Activated CD4-positive, alpha-beta T cell treated with anti-CD3 and anti-CD28 coated beads, Interleukin-2, amount 50 U/mL, for 1 hour (primary cell): ENCODE data around the gene PSPN.
"Not testable (repeated sequence)": the region's sequence is repeated elsewhere in the genome, so short reads cannot be mapped to it uniquely, and the experiment has no call there.

Source experiments
- DNase-seq: peaks from one replicate; pipeline ENCODE4 v3.0.0-alpha.2; 2020

The PSPN gene

GRCh38 chr19:6402837-6403608 lies 27.3 kb upstream of the PSPN start:
- no peak for DNase-seq

- DNase-seq, result no peak
Observed at GRCh38 chr19:6402058-6402457, 26.3 kb upstream of the PSPN start.

GRCh38 chr19:6400062-6400944 lies 24.6 kb upstream of the PSPN start:
- DNase-seq, result not testable (repeated sequence)

GRCh38 chr19:6396305-6396704 lies 20.6 kb upstream of the PSPN start:
- no peak for DNase-seq

DNA sequence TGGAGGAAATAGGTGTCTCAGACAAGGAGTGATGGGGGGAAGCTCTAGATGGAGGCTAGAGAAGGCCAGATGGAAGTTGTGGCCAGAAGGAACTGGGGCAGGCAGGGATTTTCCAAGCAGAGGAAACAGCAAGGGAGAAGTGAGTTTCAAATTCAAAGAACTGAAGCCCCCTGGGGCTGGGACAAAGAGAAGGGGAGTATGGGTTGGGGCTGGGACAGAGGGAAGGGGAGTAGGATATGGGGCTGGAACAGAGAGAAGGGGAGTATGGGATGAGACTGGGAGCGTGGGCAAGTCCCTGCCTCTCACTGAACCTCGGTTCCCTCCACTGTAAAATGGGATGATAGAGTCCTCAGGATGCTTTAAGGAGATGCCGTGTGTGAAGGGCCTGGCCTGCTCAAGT lies 19.1 kb upstream of the PSPN start:
- no peak for DNase-seq

DNA sequence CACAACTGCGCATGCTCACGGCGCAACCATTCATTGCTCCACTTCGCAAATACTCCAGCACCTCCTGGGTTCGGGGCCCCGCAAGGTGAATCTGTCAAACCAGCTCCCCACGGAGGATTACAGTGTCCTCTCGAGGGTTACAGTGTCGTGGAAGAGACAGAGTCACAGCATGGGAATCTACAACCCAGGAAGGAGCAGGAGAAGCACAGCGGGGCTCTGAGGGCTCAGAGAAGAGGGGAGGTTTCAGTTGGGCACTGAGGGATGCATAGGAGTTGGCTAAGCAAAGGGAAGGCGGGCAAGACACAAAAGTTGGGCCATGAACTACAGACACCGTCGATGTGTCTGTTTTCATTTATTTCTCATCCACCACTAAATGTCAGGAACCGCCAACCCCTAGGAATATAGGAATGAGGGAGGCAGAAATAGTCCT lies 18.3 kb upstream of the PSPN start:
- peak; percentile 67 for DNase-seq

DNA sequence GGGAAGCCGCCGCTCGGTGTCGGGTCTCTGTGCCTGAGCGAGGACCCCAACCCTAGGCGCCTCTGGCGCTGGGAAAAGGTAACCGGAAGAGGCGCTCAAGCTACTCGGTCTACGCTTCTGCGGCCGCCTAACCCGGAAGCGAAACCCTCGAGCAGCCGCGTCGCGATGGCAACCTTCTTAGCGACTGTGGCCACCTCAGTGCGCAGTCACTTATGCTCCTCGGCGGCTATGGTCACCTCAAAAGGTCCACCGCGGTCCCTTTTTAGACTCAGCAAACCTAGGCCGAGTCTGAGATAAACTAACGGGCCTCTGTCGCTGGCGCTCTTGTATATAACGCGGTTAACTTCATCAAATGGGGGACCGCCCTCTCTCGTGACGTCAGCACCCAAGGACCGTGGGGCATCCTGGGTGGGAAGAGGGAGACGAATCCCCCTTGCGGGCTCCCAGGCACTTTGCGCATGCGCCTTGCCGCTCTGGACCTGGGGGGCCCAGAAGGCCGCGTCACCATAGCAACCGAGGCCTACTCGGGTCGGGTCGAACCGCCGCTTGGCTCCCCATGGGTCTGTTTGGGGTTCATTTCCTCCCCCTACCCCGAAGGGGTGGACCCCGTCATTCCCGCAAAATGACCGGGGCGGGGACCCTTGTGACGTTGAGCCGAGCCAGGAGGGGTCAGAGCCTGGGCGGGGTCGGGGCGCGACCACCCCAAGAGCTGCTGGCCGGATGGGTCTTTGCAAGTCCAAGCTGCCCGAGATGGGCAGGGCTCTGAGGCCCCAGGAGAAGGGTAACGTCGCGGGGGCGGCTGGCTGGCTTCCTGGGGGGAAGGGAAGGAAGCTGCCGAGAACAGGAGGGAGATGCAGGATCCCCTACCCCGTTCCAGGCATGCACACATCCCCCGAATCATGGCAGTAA lies 17.6 kb upstream of the PSPN start, which contains the start of gene GTF2F1:
TSS of gene GTF2F1 (minus strand) at position 91 of the 909 bp plus-strand sequence. CDS start 169 bp downstream, outside the sequence.
- DNase-seq, result peak; percentile 93

GRCh38 chr19:6392221-6393073 lies 16.7 kb upstream of the PSPN start:
- no peak for DNase-seq

DNA sequence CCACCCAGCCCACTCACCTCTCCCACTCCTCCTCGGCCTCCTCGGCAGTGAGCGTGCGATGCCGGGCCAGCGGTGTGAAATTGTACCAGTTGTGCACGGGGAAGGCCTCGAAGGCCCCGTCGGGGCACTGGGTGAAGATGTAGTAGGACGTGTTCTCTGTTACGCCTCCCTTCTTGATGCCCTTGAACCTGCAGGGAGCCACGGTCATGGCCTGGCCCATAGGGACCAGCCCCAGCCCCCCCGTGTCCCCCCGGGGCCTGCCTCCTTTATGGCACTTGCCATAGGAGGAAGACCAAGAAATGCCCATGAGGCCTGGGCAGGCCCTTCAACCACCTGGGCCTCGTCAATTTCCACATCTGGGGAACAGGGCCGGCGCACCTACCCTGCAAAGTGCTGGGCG lies 11.6 kb upstream of the PSPN start:
- DNase-seq, result no peak

DNA sequence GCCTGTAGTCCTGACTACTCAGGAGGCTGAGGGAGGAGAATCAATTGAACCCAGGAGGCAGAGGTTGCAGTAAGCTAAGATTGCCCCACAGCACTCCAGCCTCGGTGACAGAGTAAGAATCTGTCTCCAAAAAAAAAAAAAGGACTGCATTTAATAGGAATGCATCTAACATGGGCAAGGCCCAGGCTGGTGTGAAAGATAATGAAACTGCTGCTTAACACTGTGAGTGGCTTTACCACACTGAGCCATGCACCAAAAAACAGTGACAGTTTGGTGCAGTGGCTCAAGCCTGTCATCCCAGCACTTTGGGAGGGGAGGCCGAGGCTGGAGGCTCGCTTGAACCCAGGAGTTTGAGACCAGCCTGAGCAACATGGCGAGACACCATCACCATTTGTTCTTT lies 8.6 kb upstream of the PSPN start:
- DNase-seq, result no peak

- DNase-seq, result no peak
Observed at GRCh38 chr19:6383188-6383587, 7.5 kb upstream of the PSPN start.

GRCh38 chr19:6381030-6381750 lies 5.5 kb upstream of the PSPN start:
- no peak for DNase-seq

GRCh38 chr19:6379744-6380143 lies 4.0 kb upstream of the PSPN start:
- no peak for DNase-seq

GRCh38 chr19:6378486-6378885 lies 2.8 kb upstream of the PSPN start:
- no peak for DNase-seq

DNA sequence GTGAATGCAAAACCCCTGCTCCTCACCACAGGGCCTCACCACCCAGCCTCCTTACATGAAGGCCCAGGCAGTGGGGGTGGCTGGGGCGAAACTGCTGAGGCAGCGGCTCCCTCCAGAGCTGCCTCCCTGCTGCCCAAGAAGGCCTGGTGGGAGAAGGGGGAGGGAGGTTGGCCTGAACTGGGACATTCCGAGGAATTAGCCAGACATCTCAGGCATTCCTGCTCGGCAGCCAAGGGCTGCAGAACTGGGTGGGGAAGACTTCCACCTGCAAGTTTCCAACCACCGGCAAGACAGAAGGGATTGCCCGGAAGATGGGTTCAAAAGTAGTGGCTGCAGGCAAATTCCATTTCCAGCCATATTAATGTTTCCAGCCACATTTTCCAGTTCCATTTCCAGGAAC lies 2.3 kb upstream of the PSPN start:
- DNase-seq, result no peak

GRCh38 chr19:6376512-6377190 lies 918 bp upstream of the PSPN start:
- no peak for DNase-seq

DNA sequence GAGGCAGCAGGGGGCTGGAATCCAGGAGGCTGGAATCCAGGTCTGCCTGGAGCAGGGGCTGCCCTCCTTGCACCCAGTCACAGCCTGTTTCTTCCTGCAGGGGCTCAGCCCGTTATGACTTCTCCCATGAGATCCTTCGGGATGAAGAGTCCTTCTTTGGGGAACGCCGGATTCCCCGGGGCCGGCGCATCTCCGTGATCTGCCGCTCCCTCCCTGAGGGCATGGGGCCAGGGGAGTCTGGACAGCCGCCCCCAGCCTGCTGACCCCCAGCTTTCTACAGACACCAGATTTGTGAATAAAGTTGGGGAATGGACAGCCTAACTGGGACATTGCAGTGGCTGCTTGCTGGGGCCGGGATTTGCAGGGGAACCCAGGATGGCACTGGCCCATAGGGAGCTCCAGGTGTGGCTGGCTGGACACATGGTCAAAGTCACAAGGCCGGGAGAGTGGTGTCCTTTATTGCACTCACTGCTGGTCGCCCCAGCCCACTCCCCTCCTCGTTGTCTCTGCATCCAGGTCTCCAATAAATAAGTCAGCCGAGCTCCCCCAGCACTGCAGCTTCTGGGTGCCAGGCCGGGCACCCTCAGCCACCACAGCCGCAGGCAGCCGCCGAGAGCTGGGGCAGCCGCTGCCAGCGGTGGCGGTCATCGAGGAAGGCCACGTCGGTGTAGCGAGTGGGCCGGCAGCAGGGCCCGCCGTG lies 872 bp downstream of the PSPN start:
- no peak for DNase-seq

- no peak for DNase-seq
Observed at GRCh38 chr19:6374161-6374709, 1.5 kb downstream of the PSPN start.

DNA sequence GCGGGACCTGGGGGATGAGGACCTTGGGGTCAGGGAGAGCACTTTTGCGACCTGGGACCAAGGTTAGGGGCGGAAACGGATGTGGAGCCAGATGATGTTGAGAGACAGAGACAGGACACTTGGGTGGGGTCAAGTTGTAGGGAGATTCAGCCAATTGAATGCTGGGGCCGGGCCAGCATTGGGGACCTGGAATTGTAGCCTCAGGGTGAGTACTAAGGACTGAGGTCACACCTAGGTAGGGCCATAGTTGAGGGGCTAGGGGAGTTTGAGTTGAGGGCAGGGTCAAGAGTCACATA lies 2.0 kb downstream of the PSPN start:
- no peak for DNase-seq
